SKM-1 (cell line): ENCODE data around the gene CCDC138.

Experiments used
- DNase-seq: peaks from one replicate; lab custom pipeline; 2025; ENCODE audit not compliant: unreplicated experiment; lab: John Stamatoyannopoulos, UW

CCDC138 gene

DNA sequence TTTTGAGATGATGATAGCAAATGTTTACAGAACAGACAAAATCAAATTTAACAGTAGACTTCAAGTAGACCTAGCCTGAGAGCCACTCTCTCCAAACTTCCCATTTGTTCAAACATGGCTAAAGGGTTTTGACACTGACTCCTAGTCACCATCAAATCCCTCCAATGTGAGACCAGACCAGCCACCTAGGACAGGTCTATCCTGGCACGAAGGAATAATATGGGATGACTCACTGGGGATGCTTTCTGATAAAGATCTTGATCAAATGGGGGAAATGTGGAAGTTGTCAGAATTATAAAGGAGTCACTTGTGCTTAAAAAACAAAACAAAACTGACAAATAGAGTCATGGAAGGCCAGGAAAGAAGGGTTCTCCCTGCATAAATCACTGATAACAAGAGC lies 106.7 kb downstream of the CCDC138 start:
- no peak for DNase-seq

DNA sequence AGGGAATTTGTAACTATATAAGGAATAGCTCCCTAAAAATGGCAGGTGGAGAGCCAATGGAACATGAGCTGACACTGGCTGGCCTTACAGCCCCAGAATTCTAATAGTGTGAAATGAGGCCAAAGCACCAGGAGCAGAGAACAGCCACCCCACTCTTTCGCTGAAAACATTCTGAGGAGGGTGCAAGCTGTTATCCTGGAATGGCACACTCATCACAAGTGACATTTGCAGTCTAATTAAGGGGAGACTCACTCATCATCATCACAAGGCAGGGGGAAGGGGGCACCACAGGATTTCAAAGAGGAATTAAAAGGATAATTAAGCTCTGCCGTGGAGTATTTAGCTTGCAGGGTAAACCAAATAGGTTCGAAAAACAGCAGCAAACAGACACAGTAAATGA lies 108.2 kb downstream of the CCDC138 start:
- DNase-seq, result no peak

DNA sequence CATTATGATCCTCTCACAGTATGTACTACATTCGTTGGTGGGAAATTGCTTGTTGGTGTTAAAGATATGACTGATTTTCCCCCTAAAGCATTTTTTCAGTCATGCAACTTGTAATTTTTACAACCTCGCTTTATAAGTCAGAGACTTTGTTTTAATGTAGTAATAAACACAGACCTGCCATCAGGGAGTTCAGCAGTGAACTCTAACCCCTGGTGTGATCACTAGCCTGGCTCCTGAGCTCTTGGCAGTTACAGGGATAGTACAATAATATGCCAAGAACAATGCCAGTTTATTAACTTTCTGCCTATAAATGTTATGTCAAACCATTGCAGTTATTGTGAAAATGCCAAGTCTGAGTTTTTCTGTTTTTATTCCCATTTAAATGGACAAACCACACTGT lies 108.6 kb downstream of the CCDC138 start:
- no peak for DNase-seq

DNA sequence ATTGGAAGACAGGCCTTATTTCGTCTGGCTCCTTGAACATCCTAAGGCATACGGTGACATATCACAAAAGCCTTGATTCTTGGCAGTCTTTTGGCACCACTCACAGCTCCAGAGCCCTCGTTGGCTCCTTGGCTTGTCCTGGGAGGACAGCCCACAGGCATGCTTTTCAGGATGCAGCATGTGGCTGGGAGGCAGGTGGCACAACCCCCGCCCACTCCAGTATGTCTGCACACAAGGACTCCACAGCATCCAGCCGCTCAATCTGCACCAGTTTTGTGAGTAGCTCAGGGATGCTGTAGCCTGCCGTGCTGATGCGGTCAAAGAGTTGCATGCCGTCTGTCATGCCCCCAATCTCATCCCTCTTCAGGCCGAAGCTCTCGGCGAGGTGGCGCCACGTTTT lies 110.2 kb downstream of the CCDC138 start:
- no peak for DNase-seq

DNA sequence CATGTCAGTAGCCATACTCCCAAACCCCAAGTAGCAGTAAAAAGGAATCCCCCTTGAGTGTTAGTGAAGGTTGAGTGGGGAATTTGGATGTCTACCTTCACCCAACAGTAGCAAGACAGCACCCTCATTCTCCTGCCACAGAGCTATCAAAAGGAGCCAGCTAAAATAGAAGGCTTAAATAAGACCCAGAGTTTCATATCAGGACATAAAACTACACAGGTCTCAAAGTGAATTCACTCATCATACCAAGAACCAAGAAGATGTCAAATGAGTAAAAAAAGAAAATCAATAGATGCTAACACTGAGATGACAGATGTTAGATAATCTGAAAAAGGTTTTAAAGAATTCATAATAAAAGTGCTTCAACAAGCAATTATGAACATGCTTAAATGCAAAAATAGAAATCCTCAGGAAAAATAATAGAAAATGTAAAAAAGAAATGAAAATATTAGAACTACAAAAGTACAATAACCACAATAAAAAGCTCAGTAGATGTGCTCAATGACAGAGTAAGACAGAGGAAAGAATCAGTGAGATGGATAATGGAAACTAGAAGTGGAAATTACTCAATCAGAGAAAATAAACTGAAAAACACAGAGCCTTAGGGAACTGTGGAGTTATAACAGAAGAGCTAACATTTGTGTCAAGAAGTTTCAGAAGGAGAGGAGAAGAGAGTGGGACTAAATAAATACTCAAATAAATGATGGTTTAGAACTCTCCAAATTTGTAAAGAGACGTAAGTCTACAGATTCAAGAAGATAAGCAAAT lies 111.9 kb downstream of the CCDC138 start:
- no peak for DNase-seq

DNA sequence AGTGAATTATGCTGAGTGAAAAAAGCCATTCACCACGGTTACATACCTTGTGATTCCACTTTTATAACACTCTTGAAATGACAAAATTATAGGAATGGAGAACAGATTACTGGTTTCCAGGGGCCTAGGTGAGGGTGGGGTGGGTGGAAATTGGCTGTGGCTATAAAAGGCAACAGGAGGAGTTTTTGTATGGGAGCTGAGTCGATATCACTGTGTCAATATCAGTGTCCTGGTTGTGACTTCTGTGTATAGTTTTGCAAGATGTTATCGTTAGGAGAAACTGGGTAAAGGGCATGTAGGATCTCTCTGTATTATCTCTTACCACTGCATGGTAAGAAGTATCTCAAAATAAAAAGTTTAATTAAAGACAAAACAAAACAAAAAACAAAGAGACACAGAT lies 118.1 kb downstream of the CCDC138 start:
- no peak for DNase-seq

DNA sequence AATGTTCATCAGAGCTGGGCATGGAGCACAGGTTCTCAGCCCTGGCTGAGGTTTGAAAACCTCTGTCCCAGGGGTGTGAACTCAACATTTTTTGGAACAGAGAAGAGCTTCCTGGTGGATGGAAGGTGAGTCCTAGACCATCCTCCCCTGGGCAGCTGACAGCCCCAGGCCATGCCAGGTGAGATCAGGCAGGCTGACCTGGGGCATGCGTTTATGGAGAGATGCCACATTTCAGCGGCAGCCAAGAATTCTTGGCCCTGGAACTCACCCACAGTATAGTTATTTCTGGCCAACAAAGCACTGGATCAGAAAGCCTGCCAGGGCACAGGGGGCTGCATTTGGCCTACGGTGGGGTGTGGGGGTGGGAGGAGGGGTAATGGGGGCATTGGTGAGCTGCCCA lies 118.6 kb downstream of the CCDC138 start:
- DNase-seq, result no peak

DNA sequence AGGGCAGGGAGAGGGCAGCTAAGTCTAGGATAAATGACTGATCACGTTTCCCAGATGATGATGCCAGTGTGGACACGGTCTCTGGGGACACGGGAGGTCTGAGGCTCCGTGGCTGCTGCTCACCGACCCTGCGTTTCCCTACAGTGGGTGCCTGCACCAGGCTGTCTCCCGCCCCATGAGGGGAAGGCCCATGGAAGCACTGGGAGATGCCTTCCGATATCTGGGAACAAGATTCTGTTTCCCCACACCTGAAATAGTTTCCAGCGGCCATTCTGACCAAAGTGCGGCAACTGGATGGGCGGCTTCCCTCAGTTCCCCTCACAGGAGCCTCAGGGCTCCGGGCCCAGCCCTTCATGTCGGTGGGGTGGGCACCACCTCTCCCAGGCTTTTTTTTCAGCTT lies 119.3 kb downstream of the CCDC138 start:
- no peak for DNase-seq

DNA sequence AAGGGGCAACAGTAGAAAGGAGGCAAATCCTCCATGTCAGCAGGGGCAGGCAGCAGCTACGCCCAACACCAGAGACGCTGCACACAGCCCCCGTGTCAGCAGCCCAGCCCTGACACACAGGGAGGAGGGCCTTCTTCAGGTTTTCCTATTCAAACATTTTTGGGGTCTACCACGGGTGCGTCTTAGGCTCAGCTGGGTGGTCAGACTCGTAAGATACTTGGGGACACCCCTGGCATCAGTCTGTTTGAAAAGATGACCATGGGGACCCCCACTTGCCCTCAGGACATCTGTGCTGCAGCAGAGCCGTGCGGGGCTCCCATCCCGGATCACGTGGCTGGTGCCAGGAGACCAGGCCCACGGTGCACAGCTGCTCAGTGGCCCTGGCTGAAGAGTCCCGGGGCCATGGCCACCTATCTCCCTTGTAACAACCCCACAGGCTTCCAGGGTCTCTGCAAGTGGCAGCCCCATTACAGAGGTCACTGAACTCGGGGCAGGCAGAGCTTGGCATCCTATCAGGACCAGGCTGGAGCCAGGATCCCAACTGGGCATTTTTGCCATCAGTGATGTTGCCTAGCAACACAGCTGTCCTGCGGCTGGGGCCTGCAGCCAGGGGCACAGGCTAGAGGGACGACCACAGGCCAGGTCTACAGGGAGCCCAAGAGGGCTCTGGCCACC lies 120.0 kb downstream of the CCDC138 start:
- no peak for DNase-seq

DNA sequence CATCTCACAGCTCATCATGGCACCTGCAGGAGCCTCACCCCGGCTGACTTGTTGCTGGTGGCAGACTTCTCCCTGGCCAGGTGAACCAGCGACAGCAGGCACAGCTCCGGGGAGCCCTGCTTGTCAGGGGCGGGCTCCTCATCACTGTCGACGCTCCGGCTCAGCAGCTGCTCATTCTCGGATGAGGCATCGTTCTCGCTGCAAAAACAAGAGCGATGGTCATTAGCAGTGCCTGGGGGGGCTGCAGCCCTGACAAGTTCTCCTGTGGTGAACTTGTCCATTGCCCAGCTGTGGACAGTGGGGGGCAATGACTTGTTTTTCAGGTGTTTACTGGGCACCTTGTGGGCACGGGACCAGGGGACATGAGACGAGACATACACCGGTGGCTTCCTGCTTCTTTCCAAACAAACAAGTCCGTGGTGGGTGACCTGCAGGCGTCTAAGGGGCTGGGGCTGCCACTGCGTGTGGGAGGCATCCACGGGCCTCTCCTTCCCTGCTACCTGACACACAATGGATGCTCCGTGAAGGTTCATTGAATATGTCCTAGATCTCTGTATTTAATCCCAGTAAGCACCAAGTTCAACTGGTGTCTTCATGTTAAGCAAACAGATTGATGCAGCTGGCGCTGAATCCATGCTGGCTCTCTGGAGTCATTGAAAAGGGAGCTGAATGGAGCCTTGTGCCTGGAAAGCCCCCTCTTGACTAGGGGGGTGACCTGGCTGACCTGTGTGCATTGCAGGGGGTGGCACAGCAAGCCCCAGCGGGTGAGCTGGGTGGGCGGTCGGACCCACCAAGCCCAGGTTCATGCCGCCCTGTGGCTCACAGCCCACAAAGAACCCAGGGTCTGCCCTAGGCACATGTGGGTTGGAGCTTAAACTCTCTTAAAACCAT lies 121.5 kb downstream of the CCDC138 start:
- DNase-seq, result no peak

DNA sequence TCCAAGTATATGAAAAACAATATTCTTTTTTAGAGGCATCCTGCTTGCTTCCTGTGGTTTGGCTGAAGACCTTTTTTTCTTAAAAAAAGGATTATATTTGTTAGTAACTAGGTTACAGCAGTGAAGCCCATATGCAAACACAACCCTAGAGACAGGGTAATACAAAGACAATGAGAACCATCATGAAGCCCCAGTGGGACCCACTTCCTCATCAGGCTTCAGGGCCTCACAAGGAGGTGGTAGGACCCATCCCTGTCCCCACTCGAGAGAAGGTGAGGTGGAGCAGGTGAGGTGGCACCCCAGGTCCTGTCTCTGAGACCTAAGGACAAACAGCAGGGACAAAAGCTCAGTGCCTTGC lies 122.1 kb downstream of the CCDC138 start:
- DNase-seq, result no peak

DNA sequence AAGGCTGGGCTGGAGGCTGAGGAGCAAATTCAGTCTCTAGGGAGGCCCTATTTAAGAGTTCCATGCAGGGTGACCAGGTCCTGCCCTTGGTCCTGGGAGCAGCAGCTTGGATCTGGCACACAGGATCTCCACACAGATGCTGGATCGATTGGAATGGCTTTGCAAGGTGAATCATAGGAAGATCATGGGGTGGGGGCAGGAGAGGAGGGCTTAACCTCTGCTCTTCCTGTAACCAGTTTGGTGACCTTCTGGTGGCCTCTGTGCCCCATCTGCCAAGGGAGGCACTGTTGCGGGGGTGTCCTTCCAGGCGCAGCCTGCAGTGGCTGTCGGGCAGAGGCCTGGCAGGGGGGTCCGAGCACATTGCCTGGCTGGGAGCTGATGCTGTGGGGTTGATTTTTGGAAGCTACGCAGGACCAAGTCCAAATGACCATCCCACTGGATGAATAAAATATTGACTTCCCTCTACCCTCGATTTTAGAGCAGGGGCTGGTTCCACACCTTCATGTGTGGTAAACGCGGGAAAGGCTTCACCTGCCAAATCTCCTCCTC lies 122.8 kb downstream of the CCDC138 start:
- DNase-seq, result no peak

DNA sequence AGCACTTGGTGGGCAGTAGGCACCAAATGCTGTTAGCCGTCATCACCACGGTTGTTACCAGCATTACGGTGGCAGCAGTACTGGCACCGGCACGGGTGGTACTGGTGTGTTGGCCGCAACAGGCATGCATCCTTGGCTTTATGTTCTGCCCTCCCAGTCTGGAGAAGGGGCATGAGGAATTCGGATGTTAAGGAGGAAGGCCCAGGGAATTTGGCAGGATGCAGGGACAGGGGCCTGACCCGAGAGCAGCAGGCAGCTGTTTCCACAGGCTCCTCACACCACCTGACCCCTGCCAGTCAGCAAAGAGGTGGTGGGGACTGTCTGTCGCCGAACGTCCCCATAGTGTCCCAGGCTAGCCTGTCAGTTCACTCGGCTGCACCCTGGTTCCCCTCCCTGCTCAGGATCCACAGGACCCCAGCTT lies 123.5 kb downstream of the CCDC138 start:
- no peak for DNase-seq

DNA sequence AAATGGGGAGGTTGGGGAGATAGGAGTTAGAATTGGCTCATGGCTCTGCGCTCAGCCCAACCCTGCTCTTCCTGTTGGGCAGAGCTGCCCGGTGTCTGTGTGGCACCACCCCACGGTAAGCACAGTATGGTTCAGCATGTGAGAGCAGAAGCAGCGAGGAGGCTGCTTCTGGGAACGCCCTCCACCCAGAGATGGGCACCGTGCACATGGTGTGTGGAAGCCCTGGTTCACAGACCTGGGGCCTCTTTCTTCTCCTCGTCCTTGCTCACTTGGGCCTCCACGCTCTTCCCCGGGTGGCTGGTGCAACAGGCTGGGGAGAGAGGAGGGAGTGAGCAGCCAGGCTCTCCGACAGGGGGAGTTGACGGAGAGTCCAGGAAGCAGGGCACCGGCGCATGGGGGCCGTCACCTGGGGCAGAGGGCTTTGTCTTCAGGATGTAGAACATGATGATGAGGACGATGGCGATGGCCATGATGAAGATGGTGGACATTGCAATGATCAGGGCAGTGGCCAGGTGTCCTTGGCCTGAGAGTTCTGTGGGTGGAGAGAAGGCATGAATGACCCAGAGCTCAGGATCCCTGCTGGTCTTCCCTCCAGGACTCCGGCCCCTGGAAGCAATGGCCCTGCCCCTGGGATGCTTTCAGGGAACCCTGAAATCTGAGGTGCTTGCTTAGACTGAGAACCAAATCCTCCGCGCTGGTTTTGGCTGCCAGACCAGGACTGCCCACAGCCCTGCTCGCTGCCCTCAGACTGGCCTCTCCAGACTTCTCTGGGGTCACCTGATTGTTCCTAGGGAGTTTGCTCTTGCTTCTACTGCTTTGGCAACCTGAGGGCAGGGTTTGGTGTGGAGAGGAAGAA lies 124.2 kb downstream of the CCDC138 start:
- no peak for DNase-seq

DNA sequence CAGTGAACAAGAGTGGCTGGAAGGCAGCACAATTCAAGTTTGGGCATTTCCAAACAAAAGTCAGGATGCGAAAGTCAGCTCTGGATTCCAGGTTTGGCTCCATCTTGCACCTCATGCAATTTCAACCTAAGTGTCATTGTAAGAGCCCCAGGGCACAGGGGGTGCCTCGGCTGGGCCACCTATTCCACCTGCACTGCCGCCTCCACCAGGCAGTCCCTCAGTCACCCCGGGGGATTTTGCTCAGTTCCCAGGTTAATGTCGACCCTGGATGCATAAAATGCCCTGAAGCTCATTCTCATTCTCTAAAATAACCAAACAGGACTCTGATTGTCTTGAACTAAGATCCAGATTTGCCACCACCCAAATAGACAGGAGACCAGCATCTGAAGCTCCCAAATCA lies 124.8 kb downstream of the CCDC138 start:
- DNase-seq, result no peak

DNA sequence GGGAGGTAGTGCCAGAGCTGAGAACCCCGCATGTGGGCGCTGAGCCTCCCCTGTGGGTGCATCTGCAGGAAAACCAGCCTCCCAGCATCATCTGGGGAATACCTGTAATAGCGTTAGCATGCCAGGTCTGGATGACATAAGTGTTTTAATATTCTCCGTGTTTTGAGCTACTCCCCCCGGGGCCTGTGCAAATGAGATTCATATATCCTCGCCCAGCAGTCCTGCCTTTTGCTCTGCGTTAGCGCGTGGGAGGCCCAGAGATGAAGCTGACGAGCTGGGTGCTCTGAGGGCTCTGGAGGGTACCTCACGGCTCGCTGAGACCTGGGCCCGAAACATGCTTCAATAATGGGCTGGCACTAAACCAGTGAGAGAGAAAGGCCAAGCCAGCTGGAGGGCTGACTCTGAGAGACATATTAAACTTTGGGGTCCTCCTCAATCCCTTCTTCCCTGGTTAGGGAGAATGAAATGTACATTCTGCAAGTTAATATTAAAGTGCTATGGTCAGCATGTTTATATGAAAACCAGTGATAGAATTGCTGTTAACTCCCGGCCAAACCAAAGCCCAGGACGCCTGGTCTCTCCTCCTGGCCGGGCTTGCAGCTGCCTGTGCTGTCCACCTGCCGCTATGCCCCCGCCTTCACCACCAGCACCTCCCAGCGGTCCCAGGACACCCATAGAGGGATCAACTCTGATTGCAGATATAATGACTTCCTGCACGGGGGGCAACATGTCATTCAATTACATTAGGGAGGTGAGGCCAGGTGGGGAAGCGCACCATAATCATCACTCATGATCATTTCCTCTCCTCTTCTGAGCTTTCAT lies 125.4 kb downstream of the CCDC138 start:
- DNase-seq, result no peak

DNA sequence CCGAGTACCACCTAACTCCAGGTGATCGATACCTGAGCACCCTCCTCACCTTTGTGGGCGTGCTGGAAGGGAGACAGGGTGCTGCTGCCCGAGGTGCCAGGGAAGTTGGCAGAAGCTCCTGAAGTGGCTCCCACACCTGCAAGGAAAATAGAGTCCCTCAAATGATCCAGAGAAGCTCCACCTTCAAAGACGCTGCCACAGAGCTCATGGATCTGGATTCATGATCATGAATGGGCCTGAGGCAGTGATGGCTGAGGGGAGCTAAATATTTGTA lies 126.0 kb downstream of the CCDC138 start:
- DNase-seq, result no peak

DNA sequence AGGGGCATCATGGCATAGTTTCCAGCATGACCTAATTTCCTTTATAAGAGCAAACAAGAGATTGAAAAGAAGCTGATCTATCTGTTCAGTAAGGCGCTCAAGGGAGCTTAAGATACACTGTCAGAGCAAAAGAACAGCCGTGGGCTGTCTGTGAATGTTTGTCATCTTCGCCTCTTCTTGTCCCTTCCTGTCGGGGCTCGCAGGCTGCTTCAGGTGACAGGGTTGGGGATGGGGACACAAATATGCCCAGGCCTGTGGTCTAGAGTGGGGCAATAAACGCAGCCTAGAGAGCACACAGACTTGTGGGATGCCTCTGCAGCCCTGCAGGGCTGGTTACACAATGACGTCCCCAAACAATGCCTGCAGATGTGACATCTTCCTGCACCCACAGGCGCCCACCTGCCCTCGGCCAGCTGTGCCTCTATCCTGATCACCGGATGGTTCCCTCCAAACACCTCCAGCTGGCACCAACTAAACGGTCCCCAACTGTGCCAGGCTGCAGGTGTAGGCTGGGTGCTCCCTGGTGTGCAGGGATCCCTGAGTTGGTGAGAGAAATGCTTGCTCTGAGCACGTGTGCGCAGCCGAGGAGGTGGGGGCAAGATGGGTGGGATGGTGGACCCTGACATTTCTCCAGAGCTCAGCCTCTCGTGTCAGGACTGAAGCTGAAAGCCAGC lies 129.7 kb downstream of the CCDC138 start:
- DNase-seq, result no peak

DNA sequence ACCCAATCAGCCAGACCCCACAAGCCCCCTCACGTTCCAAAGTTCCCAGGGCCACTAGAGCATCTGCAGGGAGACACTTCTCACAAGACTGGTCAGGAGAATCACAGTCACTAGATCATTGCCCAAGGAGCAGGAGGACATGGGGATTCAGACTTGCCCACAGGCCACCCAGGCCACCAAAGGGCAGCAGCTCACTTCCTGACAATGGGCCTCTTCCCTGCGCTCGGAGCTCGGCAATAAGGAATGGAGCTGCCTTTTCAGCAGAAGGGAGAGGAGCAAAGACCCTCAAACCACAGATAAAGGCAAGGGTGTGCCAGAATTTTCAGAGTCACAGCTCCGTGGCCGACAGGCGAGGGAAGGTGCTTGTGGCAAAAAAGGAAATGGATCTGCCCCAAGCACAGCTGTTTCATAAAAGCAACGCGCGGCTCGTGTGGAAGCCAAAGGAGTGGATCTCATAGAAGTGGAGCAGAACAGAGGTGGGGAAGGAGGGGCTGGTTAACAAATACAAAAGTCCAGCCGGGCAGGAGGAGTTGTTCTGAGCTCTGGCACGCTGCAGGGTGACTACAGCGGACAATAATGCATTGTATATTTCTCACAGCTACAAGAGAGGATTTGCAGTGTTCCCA lies 130.3 kb downstream of the CCDC138 start:
- no peak for DNase-seq
